ENCODE measurements around the gene IFNAR1. TPM values are rescaled to one million over a fixed set of nuclear protein-coding genes. Genes with fewer than 3 reads are reported as not detected.
A peak's percentile ranks its signal among the peaks of the same experiment; 100 is the strongest.

The IFNAR1 gene
- total and polyA plus RNA-seq, 2 of the 8 experiments (the other 6 are each of a cell fraction or from before 2014, with no cell fraction given), result 3.1 to 17.1 TPM

- no peak overlapping the region for H2BK5ac ChIP-seq (ENCODE audit: low read depth, low read length)
- no peaks in the 10 kb centered on the region for H3K79me1 ChIP-seq (ENCODE audit: low read depth, low read length)
- H2AFZ ChIP-seq (ENCODE audit: low read length), result no peak overlapping the region
- no peak overlapping the region for H3K4me3 ChIP-seq (ENCODE audit: extremely low read depth in 1 of 4, insufficient read depth in 2 of 4, low read depth in 3 of 4, low read length in 4 of 4)
- no peak overlapping the region for H4K5ac ChIP-seq (ENCODE audit: insufficient read length, low read depth, low read length)
- no peaks in the 10 kb centered on the region for H3K4me1 ChIP-seq (replicated peaks in 1 of 4; ENCODE audit: control insufficient read depth in 3 of 4, insufficient read depth in 4 of 4, low read length in 3 of 4)
- ChIA-PET POLR2A (ENCODE audit: partially characterized antibody) (no interaction called here), CTCF (ENCODE audit: partially characterized antibody) (interaction anchor here (1.0 to 2.9 kb wide), 2 partner anchors 96 to 149 kb away, joined by 3 to 12 read pairs; no protein-coding TSS in a partner anchor)
- H3K18ac ChIP-seq (ENCODE audit: extremely low read depth, low read length), result no peak overlapping the region
- no peak overlapping the region for H3K56ac ChIP-seq (replicated peaks; ENCODE audit: insufficient read length, low read depth, low read length)
- H3K9ac ChIP-seq (replicated peaks in 1 of 4; ENCODE audit: extremely low read depth in 1 of 4, low read depth in 3 of 4, low read length in 3 of 4), result no peak overlapping the region
- no peaks in the 10 kb centered on the region for H3K79me2 ChIP-seq (ENCODE audit: control insufficient read depth in 1 of 2, insufficient read depth in 2 of 2, low read length in 2 of 2)
- H4K91ac ChIP-seq (replicated peaks; ENCODE audit: insufficient read length, low read length), result no peak overlapping the region
- H4K20me1 ChIP-seq (replicated peaks in 1 of 2; ENCODE audit: control insufficient read depth in 1 of 2, insufficient read depth in 2 of 2, low read length in 2 of 2), result peaks cover 0 to 2% of the 10 kb centered on the region in 2 experiments
- H3K4ac ChIP-seq (replicated peaks; ENCODE audit: insufficient read length, low read depth, low read length), result no peak overlapping the region
- H2BK15ac ChIP-seq (ENCODE audit: low read length), result no peak overlapping the region
- DNase-seq (ENCODE audit: low read depth in 1 of 2, low spot score in 2 of 2), result no peak
- H2AK5ac ChIP-seq (ENCODE audit: low read depth, low read length), result no peak overlapping the region
- H3K9me3 ChIP-seq (ENCODE audit: insufficient read depth in 2 of 2, low read depth in 1 of 2, low read length in 1 of 2), result no peaks in the 10 kb centered on the region
- H3K23me2 ChIP-seq (ENCODE audit: low read depth, low read length), result no peaks in the 10 kb centered on the region
- no peak overlapping the region for H3K4me2 ChIP-seq (ENCODE audit: insufficient read depth in 1 of 2, low read depth in 2 of 2, low read length in 2 of 2)
- no peaks in the 10 kb centered on the region for H3K36me3 ChIP-seq (ENCODE audit: control insufficient read depth in 2 of 4, insufficient read depth in 4 of 4, low read length in 3 of 4)
- no peaks in the 10 kb centered on the region for H3K27me3 ChIP-seq (replicated peaks in 1 of 4; ENCODE audit: control insufficient read depth in 3 of 4, extremely low read depth in 1 of 4, insufficient read depth in 3 of 4, low read length in 3 of 4)
- no peak overlapping the region for H3K14ac ChIP-seq (ENCODE audit: insufficient read length)
- no peak overlapping the region for H3K27ac ChIP-seq (ENCODE audit: low read depth, low read length)
- H4K8ac ChIP-seq (ENCODE audit: extremely low read depth, insufficient read depth, low read length), result peak overlapping the region; percentile 51; the same call in 1 of the 2 replicates
- H2BK120ac ChIP-seq (replicated peaks; ENCODE audit: low read depth, low read length), result no peak overlapping the region
- H3K23ac ChIP-seq (ENCODE audit: insufficient read length), result no peak overlapping the region
- FAIRE-seq, result no peak
- 94% methylated on average over 6 of the region's 6 CpGs; no CpG with 5 or more reads in 1 of the 2 experiments for WGBS, 2 experiments (ENCODE audit: extremely low coverage in 1 of 2, insufficient coverage in 1 of 2, insufficient read length in 1 of 2, insufficient replicate concordance in 2 of 2, low coverage in 1 of 2, low lambda C conversion rate in 2 of 2, missing lambda C conversion rate in 1 of 2)
- no peak overlapping the region for H2BK20ac ChIP-seq (ENCODE audit: low read length)
- no peak overlapping the region for H2BK12ac ChIP-seq (ENCODE audit: low read depth, low read length)
- TF ChIP-seq JUND (IDR thresholded peaks at IDR 0.05; ENCODE audit: low read length), result no peak
Measured at GRCh38 chr21:33296156-33296555, 28.6 kb upstream of the IFNAR1 start.
